Nephron progenitor cell (in vitro differentiated cells): ENCODE data around the gene DIP2C.
A peak's percentile ranks its signal among the peaks of the same experiment; 100 is the strongest.

Source experiments
- DNase-seq: peaks from one replicate; pipeline ENCODE4 v3.0.0; 2021
- H3K27ac Mint-ChIP-seq: 2 replicates; pipeline ENCODE4 v1.8.0; 2021; ENCODE audit warnings: mild to moderate bottlenecking, moderate library complexity, mixed read lengths
- H3K27me3 Mint-ChIP-seq: 2 replicates; pipeline ENCODE4 v1.8.0; 2021; ENCODE audit warnings: mild to moderate bottlenecking, low read depth, mixed read lengths; ENCODE audit not compliant: poor library complexity
- H3K36me3 Mint-ChIP-seq: 2 replicates; pipeline ENCODE4 v1.8.0; 2021; ENCODE audit warnings: low read depth, mixed read lengths
- H3K4me1 Mint-ChIP-seq: 2 replicates; pipeline ENCODE4 v1.8.0; 2021; ENCODE audit warnings: mixed read lengths
- H3K4me3 Mint-ChIP-seq: 2 replicates; pipeline ENCODE4 v1.8.0; 2021; ENCODE audit warnings: mild to moderate bottlenecking, moderate library complexity, mixed read lengths
- H3K9me3 Mint-ChIP-seq: 2 replicates; pipeline ENCODE4 v1.8.0; 2021; ENCODE audit warnings: mild to moderate bottlenecking, moderate library complexity, mixed read lengths
- CTCF ChIP-seq: fragments of 200-600 bp; sonication (generic); IDR thresholded peaks from 2 replicates; pipeline ENCODE4 v1.5.0; 2021; ENCODE audit warnings: antibody characterized with exemption

DIP2C gene

DNA sequence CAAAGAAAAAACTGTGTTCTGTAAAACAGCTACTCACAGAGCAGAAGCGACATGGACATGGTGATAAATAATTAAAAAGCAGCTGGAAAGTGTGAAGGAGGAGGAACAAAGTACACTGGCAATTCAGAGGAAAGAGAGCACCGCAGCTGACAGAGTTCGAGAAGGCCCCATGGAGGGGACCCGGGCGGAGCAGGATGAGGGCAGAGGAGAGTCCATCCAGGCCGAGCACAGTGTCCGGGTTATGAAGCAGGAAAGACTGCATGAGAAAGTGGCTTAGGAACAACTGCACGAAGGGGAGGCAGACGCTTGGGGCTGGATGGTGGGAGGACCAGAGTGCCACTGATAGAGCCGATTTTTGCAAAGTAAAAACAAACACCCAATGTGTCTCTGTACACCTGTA lies 368.7 kb downstream of the DIP2C start:
- H3K27me3 Mint-ChIP-seq: no peaks in the 10 kb centered on the region
- peaks cover 4% of the 10 kb centered on the region for H3K4me1 Mint-ChIP-seq
- H3K9me3 Mint-ChIP-seq: peaks cover 4% of the 10 kb centered on the region
- no peak overlapping the region for H3K4me3 Mint-ChIP-seq
- TF ChIP-seq CTCF: no peak
- H3K36me3 Mint-ChIP-seq: peaks cover 58% of the 10 kb centered on the region
- H3K27ac Mint-ChIP-seq: no peak overlapping the region
- DNase-seq: no peak

- TF ChIP-seq CTCF: no peak
- DNase-seq: no peak
- Mint-ChIP-seq H3K4me1 (no peaks in the 10 kb centered on the region), H3K27ac (peak overlapping the region; percentile 94), H3K36me3 (peaks cover 41% of the 10 kb centered on the region), H3K4me3 (no peak overlapping the region), H3K27me3 (no peaks in the 10 kb centered on the region), H3K9me3 (peaks cover 4% of the 10 kb centered on the region)
These were observed 371.5 kb downstream of the DIP2C start for GRCh38 chr10:317926-318325.

DNA sequence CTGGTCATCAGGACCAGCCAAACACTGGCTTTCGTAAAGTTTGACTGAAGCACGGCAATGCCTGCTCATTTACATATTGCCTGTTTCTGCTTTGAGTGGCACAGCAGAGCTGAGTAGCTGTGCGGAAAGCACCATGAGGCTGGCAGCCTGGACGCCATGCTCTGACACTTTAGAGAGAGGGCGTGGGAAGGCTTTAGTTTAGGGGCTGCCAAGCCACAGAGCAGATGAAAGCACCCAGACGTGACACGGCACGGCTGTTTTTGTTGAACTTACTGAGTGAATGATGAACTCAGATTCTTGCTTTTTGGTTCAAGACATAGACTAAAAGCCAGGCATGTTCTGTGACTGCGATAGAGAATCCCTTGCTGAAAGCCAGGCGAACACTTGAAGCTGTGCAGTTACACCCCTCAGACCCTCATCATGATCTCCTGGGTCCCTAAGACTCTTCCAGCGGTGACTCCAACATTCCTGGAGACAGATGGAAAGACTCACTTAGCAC lies 372.1 kb downstream of the DIP2C start:
- Mint-ChIP-seq H3K27ac (no peak overlapping the region), H3K4me1 (no peaks in the 10 kb centered on the region), H3K36me3 (peaks cover 41% of the 10 kb centered on the region), H3K9me3 (peaks cover 4% of the 10 kb centered on the region), H3K4me3 (no peak overlapping the region), H3K27me3 (no peaks in the 10 kb centered on the region)
- no peak for TF ChIP-seq CTCF
- DNase-seq: no peak

GRCh38 chr10:316390-316789 lies 373.1 kb downstream of the DIP2C start:
- no peak for DNase-seq
- no peak for TF ChIP-seq CTCF
- Mint-ChIP-seq H3K4me1 (no peaks in the 10 kb centered on the region), H3K4me3 (no peak overlapping the region), H3K27me3 (no peaks in the 10 kb centered on the region), H3K9me3 (peaks cover 4% of the 10 kb centered on the region), H3K36me3 (peaks cover 40% of the 10 kb centered on the region), H3K27ac (no peak overlapping the region)

- TF ChIP-seq CTCF: no peak
- H3K36me3 Mint-ChIP-seq: peaks cover 31% of the 10 kb centered on the region
- H3K4me3 Mint-ChIP-seq: no peak overlapping the region
- peaks cover 4% of the 10 kb centered on the region for H3K27me3 Mint-ChIP-seq
- no peak for DNase-seq
- no peaks in the 10 kb centered on the region for H3K9me3 Mint-ChIP-seq
- H3K27ac Mint-ChIP-seq: no peak overlapping the region
- H3K4me1 Mint-ChIP-seq: no peaks in the 10 kb centered on the region
These were observed 374.6 kb downstream of the DIP2C start for GRCh38 chr10:314871-315270.

DNA sequence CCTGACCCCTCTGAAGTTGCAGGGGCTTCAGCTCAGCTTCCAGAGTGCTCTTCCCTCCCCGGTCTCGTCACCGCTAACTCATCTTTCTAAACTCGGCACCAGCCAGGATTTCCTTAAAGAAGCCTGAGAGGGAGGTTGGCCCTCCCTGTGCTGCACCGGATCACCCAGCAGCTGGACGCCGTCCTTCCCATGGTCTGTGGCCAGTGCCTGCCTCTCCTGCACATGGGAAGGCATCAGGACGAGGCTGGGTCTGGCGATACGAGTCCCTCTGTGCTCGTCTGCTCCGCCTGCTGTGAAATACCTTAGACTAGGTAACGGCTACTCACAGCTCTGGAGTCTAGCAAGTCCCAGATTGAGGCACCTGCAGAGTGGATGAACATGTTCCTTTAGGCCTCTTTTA lies 375.1 kb downstream of the DIP2C start:
- peak overlapping the region; percentile 77 for H3K27ac Mint-ChIP-seq
- H3K27me3 Mint-ChIP-seq: peaks cover 4% of the 10 kb centered on the region
- H3K36me3 Mint-ChIP-seq: peaks cover 34% of the 10 kb centered on the region
- H3K4me3 Mint-ChIP-seq: no peak overlapping the region
- TF ChIP-seq CTCF: no peak
- no peak for DNase-seq
- no peaks in the 10 kb centered on the region for H3K4me1 Mint-ChIP-seq
- no peaks in the 10 kb centered on the region for H3K9me3 Mint-ChIP-seq
